T follicular helper cell (primary cell): ENCODE measurements around the gene DFFA.
"Not testable (repeated sequence)": the region's sequence is repeated elsewhere in the genome, so short reads cannot be mapped to it uniquely, and the experiment has no call there.

Experiments
- DNase-seq: peaks from one replicate; pipeline ENCODE4 v3.0.0-alpha.2; 2020; ENCODE audit warnings: low read depth

The DFFA gene

DNA sequence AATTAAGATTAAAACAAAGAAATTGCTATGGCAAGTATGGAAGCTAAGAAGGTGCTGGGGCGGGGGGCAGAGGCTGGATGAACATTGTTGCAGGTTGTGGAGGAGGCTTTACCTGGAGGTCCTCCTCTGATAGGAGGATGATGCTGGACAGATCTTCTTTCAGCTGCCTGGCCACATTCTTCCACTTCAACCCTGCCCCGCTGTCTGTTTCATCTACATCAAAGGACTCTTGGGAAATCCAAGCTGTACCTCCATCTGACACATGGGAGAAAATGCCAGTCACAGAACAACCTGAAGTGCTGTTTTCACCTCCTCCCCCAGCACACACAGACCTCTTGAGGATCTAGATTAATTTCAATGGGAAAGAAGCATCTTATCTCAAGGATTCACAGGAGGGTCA is 5.3 kb downstream of the DFFA start:
- DNase-seq = no peak

DNA sequence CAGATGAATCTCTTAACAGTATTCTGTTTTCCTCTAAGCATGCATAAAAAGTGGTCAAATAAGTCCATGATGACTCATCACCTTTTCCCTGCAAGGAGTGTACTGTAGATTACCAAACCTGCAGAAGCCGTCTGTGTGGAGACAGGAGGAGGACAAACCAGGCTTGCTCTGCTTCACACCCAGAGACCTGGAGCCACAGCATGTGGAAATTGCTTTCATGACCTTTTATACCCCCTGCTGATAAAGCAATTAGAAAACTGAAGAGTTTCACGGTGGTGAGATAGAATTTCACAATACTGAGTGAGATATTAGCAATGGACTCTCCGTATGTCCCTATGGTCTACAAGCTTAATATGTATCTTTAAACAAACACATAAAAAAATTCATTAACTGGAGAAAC is 13.1 kb downstream of the DFFA start:
- no peak for DNase-seq

DNA sequence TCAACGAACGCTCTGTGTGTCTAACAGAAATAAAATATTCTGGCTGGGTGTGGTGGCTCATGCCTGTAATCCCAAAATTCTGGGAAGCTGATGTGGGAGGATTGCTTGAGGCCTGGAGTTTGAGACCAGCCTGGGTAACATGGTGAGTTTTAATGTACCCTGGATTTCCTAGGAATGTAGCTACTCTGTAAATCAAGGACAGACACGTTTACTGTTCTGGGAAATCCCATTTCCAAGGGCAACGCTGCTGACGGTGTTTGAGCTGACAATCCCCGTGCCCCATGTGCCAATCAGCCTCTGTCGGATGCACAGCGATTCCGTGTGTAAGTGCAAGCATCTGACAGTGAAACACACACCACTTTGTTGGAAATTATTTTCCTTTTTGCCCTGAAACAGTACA is 14.5 kb downstream of the DFFA start:
- no peak for DNase-seq

DNA sequence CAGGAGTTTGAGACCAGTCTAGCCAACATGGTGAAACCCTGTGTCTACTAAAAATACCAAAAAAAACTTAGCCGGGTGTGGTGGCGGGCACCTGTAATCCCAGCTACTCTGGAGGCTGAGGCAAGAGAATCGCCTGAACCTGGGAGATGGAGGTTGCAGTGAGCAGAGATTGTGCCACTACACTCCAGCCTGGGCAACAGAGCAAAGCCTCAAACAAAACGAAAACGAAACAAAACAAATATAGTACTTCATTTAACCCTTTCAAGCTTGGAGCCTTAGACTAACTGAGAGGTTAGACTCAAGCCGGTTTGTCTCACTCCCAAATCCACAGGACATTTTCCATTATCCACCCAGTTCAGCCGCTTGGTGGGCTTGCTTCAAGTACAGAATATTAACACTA is 14.9 kb downstream of the DFFA start:
- not testable (repeated sequence) for DNase-seq

DNA sequence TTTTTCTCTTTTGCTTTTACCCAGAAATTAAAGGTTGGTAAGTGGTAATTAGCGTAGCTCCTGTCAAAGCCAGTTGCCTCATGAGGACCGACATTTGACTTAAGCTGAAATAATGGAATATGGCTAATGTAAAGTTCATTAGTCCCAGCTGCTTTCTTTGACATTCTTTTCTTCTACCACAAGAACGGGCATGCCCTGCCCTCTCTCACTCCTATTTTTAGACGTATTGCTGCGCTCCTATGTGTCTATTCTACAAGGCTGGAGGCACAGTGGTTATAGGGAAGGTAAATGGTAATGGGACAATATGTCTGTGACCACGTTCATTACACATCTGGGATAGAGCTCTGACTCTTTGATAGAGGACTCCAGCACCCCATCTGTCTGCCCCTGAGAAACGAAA is 15.7 kb downstream of the DFFA start:
- no peak for DNase-seq

DNA sequence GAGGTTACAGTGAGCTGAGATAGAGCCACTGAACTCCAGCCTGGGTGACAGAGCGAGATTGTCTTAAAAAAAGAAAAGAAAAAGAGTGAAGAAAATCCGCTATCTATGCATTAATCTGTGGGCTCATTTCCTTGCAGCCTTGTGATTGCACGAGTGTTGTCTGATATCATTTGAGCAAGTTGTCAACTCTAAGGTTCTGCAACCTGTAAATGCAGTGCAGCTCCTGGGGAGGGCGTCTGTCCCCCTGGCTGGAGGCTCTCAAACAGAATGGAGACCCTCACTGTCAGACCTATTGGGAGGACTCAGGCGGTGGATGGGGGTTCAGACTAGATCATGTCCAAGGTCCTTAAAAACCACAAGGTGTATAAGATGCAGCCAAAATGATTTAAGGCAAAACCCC is 16.3 kb downstream of the DFFA start:
- no peak for DNase-seq

DNA sequence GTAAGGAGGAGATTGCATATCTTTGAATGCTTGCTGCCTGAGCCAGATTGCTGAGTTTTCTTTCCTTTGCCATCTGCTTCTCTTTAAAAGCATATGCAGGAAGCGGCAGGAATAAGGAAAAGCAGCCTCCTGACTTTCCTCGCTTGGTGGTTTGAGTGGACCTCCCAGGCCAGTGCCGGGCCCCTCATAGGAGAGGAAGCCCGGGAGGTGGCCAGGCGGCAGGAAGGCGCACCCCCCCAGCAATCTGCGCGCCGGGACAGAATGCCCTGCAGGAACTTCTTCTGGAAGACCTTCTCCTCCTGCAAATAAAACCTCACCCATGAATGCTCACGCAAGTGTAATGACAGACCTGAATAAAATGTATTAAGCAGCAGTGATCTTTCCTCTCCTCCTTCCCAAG is 21.0 kb downstream of the DFFA start:
- DNase-seq = no peak

DNA sequence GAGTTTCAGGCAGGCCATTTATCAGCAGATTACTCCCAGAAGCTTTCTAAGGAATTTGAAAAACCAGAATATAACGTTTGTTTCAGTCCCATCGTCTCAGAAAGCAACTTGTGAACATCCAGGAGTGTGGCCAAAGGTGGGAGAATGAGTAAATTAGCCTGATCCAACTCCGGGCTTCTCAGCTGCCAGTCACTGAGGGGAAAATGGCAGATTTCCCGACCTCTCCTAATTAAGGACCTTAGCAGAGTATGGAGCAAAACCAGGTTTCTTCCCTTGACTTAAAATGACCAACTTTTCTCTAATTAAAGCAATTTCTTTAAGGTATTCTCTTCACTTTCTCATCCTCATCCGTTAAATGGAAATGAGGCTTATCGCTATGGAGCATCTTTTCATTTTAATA is 21.5 kb downstream of the DFFA start:
- no peak for DNase-seq

DNA sequence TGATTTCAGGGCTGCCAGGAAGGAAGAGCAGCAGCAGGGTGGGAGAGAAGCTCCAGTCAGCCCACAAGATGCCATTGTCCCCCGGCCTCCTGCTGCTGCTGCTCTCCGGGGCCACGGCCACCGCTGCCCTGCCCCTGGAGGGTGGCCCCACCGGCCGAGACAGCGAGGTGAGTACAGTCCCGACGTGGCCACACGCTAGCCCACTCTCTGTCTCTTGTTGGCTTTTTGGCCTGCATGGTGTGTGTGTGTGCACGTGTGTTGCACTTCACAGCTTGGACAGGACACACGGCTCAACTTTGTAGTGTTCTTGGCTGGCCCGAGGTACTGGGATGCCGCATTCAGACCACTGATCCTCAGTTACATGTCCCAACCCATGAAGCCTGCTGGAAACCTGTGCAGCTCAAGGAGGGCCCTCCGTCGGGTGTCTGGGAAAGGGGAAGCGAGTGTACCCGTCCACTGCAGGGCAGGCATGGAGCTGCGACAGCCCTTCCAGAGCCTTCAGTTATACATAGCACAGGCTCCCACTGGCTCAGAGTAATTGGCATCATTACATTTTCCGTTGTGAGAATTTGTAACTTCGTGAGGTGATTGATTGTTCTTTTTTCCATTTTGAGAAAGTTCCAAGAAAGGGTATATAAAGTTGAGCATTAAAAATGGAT is 22.0 kb downstream of the DFFA start:
- DNase-seq = no peak

DNA sequence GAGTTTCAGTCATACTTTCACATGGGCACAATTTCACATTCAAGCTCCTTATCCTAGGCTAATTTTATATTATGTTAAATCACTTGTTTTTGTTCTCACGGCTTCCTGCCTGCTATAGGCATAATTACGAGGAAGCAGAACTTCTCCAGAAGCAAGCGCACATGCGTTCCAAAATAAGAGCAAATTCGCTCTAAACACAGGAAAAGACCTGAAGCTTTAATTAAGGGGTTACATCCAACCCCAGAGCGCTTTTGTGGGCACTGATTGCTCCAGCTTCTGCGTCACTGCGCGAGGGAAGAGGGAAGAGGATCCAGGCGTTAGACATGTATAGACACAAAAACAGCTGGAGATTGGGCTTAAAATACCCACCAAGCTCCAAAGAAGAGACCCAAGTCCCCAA is 22.6 kb downstream of the DFFA start, which contains the start of gene CORT:
Gene CORT, plus strand, starts transcription at position 281 of the 400 bp plus-strand sequence. CDS start 193 bp downstream, outside the sequence.
- no peak for DNase-seq

DNA sequence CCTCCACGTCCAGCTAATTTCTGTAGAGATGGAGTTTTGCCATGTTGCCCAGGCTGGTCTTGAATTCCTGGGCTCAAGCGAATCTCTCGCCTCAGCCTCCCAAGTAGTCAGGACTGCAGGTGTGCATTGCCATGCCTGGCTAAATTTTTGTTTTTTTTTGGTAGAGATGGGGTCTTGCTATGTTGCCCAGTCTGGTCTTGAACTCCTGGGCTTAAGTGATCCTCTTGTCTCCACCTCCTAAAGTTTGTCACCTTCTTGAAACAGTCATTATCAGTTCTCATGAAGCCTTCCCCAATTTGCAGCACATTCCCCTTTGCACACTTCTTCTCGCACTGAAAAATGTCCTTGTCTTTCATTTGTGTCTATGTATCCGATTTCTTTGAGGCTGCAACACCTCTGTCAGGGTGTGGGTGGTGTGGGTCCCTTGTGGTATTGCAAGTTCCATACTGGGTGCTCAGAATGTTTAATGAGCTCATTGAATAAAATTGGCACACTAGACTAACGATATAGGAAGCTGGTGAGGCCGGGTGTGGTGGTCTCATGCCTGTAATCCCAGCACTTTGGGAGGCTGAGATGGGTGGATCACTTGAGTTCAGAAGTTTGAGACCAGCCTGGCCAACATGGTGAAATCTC is 25.4 kb downstream of the DFFA start:
- no peak for DNase-seq

DNA sequence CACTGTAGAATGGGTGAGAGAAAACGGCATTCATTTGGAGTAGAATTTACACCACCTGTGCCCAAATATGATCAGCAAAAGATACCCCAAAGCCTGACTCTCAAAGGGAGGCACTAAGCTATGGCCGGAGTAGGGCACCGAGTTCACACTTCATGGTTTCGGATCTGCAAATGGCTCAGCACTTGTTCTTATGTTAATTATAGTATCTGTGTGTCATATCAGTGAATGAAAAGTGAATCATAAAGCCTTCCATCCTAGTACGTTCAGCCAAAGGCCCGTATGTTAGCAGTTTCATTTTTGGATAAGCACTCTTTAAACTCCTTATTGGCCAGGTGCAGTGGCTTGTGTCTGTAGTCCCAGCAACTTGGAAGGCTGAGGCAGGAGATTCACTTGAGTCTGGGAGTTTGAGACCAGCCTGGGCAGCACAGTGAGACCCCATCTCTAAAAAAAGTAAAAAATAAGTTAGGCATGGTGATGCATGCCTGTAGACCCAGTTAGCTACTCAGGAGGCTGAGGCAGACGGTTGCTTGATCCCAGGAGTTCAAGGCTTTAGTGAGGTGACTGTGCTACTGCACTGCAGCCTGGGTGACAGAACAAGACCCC is 27.4 kb downstream of the DFFA start:
- DNase-seq = no peak

DNA sequence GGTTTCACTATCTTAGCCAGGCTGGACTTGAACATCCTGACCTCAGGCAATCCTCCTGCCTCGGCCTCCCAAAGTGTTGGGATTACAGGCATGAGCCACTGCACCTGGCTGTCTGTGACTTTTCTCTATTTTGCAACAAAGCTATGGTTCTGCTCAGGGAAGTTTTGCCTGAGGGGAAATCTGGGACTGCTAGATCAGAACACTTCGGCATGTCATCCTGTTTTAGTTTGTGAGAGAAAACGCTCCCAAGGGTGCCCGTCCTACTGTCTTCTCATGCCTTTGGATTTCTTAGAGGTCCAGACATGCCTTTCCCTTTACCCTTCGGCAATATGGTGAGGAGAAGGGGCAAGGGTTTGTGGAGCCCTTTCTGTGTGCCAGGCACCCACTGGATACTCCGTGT is 28.1 kb downstream of the DFFA start:
- DNase-seq = no peak

DNA sequence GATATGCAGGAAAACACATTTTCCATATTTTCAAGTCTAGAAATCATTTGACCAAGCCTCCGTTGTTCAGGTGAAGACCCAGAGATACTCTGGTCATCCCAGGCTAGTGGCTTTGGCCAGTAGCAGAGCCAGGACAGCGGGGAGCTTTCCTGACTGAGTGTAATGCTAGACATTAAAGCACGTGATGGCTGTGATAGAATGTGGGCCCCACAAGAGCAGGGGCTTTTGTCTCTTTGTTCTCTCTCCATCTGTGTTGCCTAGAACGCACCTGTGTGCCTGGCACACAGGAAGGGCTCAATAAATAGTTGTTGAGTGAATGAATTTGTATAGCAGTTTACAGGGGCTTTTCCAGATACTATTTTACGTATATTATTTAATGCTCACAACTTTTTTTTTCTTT is 31.5 kb downstream of the DFFA start:
- DNase-seq = no peak

DNA sequence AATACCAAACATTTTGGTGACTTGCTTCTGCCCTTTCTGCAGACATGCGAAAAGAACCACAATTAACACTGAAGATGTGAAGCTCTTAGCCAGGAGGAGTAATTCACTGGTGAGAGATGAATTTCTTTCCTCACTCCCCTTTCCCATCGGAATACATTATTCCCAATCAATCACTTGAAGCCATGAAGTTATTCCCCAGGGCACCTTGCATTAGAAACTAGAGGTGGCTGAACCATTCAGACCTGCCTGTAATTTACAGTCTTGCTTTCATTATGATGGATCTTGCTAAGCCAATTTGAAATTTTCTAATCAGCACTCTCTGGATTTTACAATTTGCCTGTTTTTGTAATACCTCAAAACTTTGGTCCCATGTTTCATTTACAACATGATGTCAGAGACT is 32.0 kb downstream of the DFFA start:
- no peak for DNase-seq

DNA sequence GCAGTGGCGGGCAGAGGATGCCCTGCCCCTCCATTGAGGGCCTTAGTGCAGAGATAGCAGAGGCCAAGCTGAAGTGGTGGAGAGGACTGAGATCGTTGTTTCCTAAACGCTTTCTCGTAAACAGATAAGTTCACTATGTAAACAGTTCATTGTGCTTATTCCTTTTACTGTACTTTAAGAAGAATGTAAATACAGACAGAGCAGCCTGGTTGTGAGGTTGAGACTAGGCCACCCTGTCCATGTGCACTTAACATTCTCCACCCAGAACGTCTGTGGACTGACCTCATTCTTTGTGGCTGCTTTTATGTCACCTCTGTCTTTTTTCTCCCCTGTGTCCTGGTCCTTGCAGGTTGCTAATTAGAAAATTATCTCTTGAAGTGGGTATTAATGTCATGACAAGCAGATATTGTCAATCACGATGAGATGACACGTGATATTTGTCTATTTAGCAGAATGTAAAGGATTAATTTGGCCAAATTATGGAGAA is 33.6 kb downstream of the DFFA start:
- no peak for DNase-seq

DNA sequence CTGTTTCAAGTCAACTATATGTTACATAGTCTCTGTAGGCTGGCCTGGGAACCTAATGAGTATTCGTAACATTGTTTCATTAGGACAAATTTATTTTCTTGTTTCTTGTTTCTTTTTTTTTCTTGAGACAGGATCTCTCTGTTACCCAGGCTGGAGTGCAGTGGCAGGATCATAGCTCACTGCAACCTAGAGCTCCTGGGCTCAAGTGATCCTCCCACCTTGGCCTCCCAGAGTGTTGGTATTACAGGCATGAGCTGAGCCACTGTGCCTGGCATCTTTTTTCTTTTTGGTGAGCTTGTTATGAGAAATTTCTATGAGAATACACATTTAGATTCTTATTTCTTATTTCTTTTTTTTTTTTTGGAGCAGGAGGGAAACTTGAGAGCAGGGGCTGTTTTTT is 35.3 kb downstream of the DFFA start:
- no peak for DNase-seq

DNA sequence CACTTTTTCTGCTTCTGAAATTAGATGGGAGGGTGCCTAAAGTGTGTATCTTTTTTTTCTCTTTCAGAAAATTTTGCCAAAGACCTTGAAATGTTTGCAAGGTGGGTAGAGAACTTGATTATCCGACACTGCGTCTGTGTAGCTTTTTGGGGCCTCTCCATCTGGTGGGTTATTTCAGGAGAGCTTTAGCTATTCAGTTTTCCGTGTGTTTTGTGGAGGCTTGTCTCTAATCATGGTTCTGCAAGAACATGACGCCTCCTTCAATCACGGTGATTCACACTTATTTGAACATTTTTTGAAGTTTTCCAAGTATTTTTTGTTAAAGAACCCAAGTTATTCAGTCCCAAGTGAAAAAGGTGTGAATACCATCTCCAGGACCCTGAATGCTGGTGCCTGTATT is 37.7 kb downstream of the DFFA start:
- DNase-seq = no peak

DNA sequence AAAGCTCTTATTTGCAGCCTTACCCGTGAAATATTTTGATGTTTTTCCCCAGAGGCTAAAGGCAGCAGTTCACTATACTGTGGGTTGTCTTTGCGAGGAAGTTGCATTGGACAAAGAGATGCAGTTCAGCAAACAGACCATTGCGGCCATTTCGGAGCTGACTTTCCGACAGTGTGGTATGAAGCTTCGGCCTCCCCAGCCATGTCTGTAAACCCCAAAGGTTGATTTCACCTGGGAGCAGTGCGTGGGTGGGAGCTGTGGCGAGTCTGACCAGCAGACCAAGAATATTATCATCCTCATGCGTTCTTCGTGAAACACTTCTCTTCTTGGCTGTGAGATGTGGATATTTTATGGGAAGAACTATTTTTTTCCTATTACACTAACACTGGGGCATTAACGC is 38.5 kb downstream of the DFFA start:
- DNase-seq = no peak

DNA sequence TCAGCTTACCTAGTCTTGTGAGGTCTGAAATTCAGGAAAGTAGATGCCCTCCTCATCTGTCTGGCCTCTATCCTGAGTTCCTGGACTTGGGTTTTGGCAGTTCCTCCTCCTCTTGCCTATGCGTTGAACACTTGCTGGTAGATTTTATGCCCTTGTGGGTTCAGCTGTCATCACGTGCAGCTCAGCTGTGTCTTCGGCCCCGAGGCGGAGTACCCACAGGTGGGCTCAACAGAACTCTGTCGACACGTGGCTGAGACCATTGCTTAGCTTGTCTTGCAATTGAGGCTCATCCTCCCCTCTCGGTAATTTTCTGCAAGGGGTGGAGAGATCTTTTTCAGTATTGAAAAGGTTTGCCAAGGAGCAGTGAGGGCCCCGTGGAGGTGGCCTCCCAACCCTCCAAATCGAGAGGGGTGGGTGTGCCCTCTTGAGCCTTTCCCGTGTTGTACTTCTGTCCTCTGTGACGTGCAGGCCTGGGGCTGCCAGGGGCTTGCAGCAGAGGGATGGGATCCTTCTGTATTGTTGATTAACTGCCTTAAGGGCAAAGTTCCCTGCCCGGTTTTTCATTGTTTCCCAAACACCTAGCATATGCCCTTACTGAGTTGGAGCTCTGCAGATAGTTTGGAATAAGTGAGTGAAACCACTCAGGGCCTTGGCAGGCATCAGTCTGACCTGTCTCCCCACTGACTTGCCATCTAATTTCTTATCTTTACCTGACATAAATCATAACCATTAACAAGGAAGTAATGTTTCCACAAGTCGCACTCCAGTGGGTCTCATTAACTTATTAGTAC is 39.2 kb downstream of the DFFA start:
- no peak for DNase-seq

DNA sequence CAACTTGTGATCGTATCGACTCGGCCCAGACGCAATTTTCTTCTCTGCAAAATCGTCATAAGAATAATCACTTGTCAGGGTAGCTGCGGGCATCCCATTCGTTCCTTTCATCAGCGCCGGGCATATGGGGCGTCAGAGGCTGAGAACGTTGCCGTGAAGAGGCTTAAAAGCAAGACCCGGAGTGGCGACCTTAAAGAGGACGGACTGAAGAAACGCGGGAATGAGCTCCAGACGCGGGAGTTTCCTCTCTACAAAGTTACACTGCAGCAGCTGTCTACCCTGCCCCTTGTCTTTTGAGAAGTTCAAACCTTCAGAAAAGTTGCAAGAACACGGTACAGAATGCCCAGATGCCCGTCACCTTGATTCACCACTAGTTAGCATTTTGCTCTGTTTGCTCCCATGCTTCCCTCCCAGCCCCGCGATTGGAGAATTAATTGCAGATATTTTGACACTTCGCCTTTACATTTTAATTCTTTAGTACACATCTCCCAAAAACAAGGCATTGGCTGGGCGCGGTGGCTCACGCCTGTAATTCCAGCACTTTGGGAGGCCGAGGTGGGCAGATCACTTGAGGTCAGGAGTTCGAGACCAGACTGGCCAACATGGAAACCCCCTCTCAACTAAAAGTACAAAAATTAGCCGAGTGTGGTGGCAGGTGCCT is 41.1 kb downstream of the DFFA start:
- DNase-seq = peak; percentile 9
